ENCODE results near the gene MDN1.

Gene MDN1

DNA sequence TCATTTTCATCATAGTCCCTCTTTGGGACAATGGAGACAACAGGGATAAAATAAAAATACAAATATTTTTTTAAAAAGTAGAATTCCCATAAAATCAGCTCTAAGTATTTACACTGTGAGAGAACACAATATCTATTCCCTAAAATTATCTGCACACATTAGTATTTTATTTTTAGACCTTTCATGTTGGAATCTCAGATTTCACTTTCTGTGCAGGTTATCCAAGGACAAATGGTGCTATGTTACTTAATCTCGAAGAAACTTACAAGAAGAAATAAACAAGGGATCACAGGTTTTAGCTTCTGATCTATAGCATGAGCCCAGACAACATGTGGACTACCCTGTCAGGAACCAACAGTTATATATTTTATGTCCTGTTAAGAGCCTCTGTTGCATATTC is 158.0 kb downstream of the MDN1 start:
- WGBS (ENCODE audit: extremely low coverage, insufficient coverage, insufficient read length) = no CpG with 5 or more reads among the region's 1 CpG
- Histone ChIP-seq H3K9ac (ENCODE audit: low read length) (no peak overlapping the region), H3K36me3 (ENCODE audit: control insufficient read depth in 1 of 2, insufficient read depth in 2 of 2, low read length in 2 of 2) (peaks cover 14 to 27% of the 10 kb centered on the region in 2 experiments), H3K4me3 (ENCODE audit: low read depth, low read length) (no peak overlapping the region), H3K23ac (ENCODE audit: low read length) (no peak overlapping the region), H3K4ac (ENCODE audit: low read depth, low read length) (no peak overlapping the region), H2BK5ac (ENCODE audit: low read depth, low read length, poor library complexity) (no peak overlapping the region), H3K79me2 (ENCODE audit: control insufficient read depth, insufficient read depth, low read length, poor library complexity) (no peaks in the 10 kb centered on the region), H3K79me1 (ENCODE audit: low read length) (no peaks in the 10 kb centered on the region), H3K4me2 (ENCODE audit: low read length) (no peak overlapping the region), H3K18ac (ENCODE audit: low read length) (no peak overlapping the region), H3K4me1 (ENCODE audit: control insufficient read depth in 1 of 2, insufficient read depth in 2 of 2, low read length in 2 of 2) (no peaks in the 10 kb centered on the region), H2BK120ac (ENCODE audit: insufficient read depth, low read length, poor library complexity) (no peak overlapping the region), H4K8ac (ENCODE audit: low read depth, low read length) (no peak overlapping the region), H2BK12ac (ENCODE audit: low read length) (no peak overlapping the region), H3K9me3 (ENCODE audit: insufficient read depth, low read depth, low read length) (no peaks in the 10 kb centered on the region), H3K14ac (ENCODE audit: low read length) (no peak overlapping the region), H4K91ac (ENCODE audit: low read depth, low read length) (no peak overlapping the region), H3K27me3 (ENCODE audit: insufficient read depth, low read length) (no peaks in the 10 kb centered on the region), H2AFZ (ENCODE audit: insufficient read depth, low read length, poor library complexity) (no peak overlapping the region), H4K12ac (ENCODE audit: low read depth, low read length) (no peak overlapping the region), H3K27ac (ENCODE audit: low read depth, low read length) (no peak overlapping the region), H2AK5ac (ENCODE audit: low read length) (no peak overlapping the region)
- DNase-seq = no peak

DNA sequence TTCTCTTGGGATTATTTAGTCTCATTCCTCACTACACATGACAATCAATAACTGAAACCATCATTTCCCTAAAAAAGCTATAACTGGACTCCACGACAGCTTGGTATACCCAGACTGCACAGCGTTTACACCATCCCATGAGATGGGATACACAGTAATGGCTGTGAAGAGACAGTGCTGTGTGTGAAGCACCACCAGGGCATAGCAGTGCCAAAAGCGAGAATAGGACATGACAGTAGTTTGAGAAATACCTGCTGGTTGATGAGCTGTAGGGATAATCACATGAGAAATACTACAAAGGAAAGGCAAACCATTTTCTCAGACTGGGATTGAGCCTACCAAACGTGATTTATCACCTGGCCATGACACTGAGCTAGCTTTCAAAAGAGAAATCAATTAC is 158.6 kb downstream of the MDN1 start:
- DNase-seq = no peak
- Histone ChIP-seq H4K12ac (ENCODE audit: low read depth, low read length) (no peak overlapping the region), H2AFZ (ENCODE audit: insufficient read depth, low read length, poor library complexity) (no peak overlapping the region), H2BK5ac (ENCODE audit: low read depth, low read length, poor library complexity) (no peak overlapping the region), H3K18ac (ENCODE audit: low read length) (no peak overlapping the region), H3K36me3 (ENCODE audit: control insufficient read depth in 1 of 2, insufficient read depth in 2 of 2, low read length in 2 of 2) (peaks cover 16 to 27% of the 10 kb centered on the region in 2 experiments), H3K14ac (ENCODE audit: low read length) (no peak overlapping the region), H3K4ac (ENCODE audit: low read depth, low read length) (no peak overlapping the region), H3K23ac (ENCODE audit: low read length) (no peak overlapping the region), H3K9me3 (ENCODE audit: insufficient read depth, low read depth, low read length) (no peaks in the 10 kb centered on the region), H3K4me2 (ENCODE audit: low read length) (no peak overlapping the region), H4K8ac (ENCODE audit: low read depth, low read length) (no peak overlapping the region), H3K27me3 (ENCODE audit: insufficient read depth, low read length) (no peaks in the 10 kb centered on the region), H3K4me1 (ENCODE audit: control insufficient read depth in 1 of 2, insufficient read depth in 2 of 2, low read length in 2 of 2) (no peaks in the 10 kb centered on the region), H3K79me1 (ENCODE audit: low read length) (no peaks in the 10 kb centered on the region), H3K27ac (ENCODE audit: low read depth, low read length) (no peak overlapping the region), H2BK12ac (ENCODE audit: low read length) (no peak overlapping the region), H4K91ac (ENCODE audit: low read depth, low read length) (no peak overlapping the region), H3K4me3 (ENCODE audit: low read depth, low read length) (no peak overlapping the region), H3K9ac (ENCODE audit: low read length) (no peak overlapping the region), H2BK120ac (ENCODE audit: insufficient read depth, low read length, poor library complexity) (no peak overlapping the region), H2AK5ac (ENCODE audit: low read length) (no peak overlapping the region), H3K79me2 (ENCODE audit: control insufficient read depth, insufficient read depth, low read length, poor library complexity) (no peaks in the 10 kb centered on the region)
- no CpG with 5 or more reads among the region's 4 CpGs for WGBS (ENCODE audit: extremely low coverage, insufficient coverage, insufficient read length)

DNA sequence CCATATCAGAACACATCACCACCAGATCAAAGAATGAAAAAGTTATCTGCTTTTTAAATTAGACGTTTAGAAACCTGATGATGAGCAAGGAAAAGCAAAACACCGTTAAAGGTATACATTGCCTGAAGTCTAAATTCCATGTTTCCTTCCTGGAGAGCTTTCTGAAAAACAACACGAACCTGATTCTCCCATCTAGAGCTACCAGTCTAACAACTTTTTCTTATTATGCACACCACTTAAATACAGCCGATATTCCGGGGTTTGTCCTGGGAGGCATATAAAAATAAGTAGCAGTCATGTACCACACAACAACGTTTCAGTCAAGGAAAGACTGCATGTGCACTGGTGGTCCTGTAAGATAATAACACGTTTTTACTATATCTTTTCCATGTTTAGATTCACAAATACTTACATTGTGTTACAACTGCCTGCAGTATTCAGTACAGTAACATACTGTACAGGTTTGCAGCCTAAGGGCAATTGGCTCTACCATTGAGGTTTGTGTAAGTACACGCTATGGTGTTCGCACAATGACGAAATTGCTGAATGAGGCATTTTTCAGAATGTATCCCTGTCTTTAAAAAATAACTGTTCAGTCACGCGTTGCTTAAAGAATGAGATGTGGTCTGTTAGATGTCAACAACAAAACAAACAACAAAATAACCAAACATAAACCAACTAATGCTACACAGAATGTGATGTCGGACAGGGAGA is 162.0 kb downstream of the MDN1 start:
- Histone ChIP-seq H3K9me3 (ENCODE audit: insufficient read depth, low read depth, low read length) (no peaks in the 10 kb centered on the region), H3K14ac (ENCODE audit: low read length) (no peak overlapping the region), H4K8ac (ENCODE audit: low read depth, low read length) (no peak overlapping the region), H3K9ac (ENCODE audit: low read length) (no peak overlapping the region), H3K79me2 (ENCODE audit: control insufficient read depth, insufficient read depth, low read length, poor library complexity) (no peaks in the 10 kb centered on the region), H3K4me3 (ENCODE audit: low read depth, low read length) (no peak overlapping the region), H3K27me3 (ENCODE audit: insufficient read depth, low read length) (no peaks in the 10 kb centered on the region), H3K18ac (ENCODE audit: low read length) (no peak overlapping the region), H2AK5ac (ENCODE audit: low read length) (no peak overlapping the region), H4K91ac (ENCODE audit: low read depth, low read length) (no peak overlapping the region), H3K4me2 (ENCODE audit: low read length) (no peak overlapping the region), H3K23ac (ENCODE audit: low read length) (no peak overlapping the region), H3K4me1 (ENCODE audit: control insufficient read depth in 1 of 2, insufficient read depth in 2 of 2, low read length in 2 of 2) (peaks cover 0 to 2% of the 10 kb centered on the region in 2 experiments), H4K12ac (ENCODE audit: low read depth, low read length) (no peak overlapping the region), H2BK12ac (ENCODE audit: low read length) (no peak overlapping the region), H3K27ac (ENCODE audit: low read depth, low read length) (no peak overlapping the region), H2AFZ (ENCODE audit: insufficient read depth, low read length, poor library complexity) (no peak overlapping the region), H2BK120ac (ENCODE audit: insufficient read depth, low read length, poor library complexity) (no peak overlapping the region), H3K4ac (ENCODE audit: low read depth, low read length) (no peak overlapping the region), H2BK5ac (ENCODE audit: low read depth, low read length, poor library complexity) (no peak overlapping the region), H3K79me1 (ENCODE audit: low read length) (no peaks in the 10 kb centered on the region), H3K36me3 (ENCODE audit: control insufficient read depth in 1 of 2, insufficient read depth in 2 of 2, low read length in 2 of 2) (peaks cover 12 to 30% of the 10 kb centered on the region in 2 experiments)
- DNase-seq = peak; percentile 81 to 94
- WGBS (ENCODE audit: extremely low coverage, insufficient coverage, insufficient read length) = no CpG with 5 or more reads among the region's 13 CpGs

DNA sequence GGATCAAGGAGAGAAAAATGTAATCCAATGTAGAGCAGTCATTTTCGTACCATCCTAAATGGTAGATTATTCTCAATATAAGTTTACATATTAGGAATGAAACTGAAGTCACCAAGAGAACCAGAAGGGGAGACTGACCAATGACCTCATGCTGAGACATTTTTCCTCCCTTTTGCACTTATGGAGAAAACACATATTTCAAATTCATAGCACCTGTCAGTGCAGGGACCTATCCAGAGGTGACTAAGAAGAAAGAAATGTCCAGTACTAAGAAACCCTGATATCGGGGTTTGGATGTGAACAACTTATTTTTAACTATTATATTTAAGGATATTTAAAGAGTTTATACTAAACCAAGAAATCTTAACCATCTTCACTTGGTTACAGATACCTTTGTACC is 164.5 kb downstream of the MDN1 start:
- H3K4ac ChIP-seq (ENCODE audit: low read depth, low read length) = no peak overlapping the region
- H3K4me2 ChIP-seq (ENCODE audit: low read length) = no peak overlapping the region
- no CpG with 5 or more reads among the region's 2 CpGs for WGBS (ENCODE audit: extremely low coverage, insufficient coverage, insufficient read length)
- peaks cover 13 to 27% of the 10 kb centered on the region in 2 experiments for H3K36me3 ChIP-seq (ENCODE audit: control insufficient read depth in 1 of 2, insufficient read depth in 2 of 2, low read length in 2 of 2)
- DNase-seq = peak; percentile 15 to 73
- H2BK120ac ChIP-seq (ENCODE audit: insufficient read depth, low read length, poor library complexity) = no peak overlapping the region
- H4K12ac ChIP-seq (ENCODE audit: low read depth, low read length) = no peak overlapping the region
- no peak overlapping the region for H3K9ac ChIP-seq (ENCODE audit: low read length)
- no peak overlapping the region for H2BK12ac ChIP-seq (ENCODE audit: low read length)
- H3K23ac ChIP-seq (ENCODE audit: low read length) = no peak overlapping the region
- no peak overlapping the region for H4K8ac ChIP-seq (ENCODE audit: low read depth, low read length)
- H3K14ac ChIP-seq (ENCODE audit: low read length) = no peak overlapping the region
- no peak overlapping the region for H2AFZ ChIP-seq (ENCODE audit: insufficient read depth, low read length, poor library complexity)
- H3K4me3 ChIP-seq (ENCODE audit: low read depth, low read length) = no peak overlapping the region
- H4K91ac ChIP-seq (ENCODE audit: low read depth, low read length) = no peak overlapping the region
- no peaks in the 10 kb centered on the region for H3K27me3 ChIP-seq (ENCODE audit: insufficient read depth, low read length)
- no peaks in the 10 kb centered on the region for H3K79me1 ChIP-seq (ENCODE audit: low read length)
- no peaks in the 10 kb centered on the region for H3K9me3 ChIP-seq (ENCODE audit: insufficient read depth, low read depth, low read length)
- no peak overlapping the region for H2AK5ac ChIP-seq (ENCODE audit: low read length)
- H3K4me1 ChIP-seq (ENCODE audit: control insufficient read depth in 1 of 2, insufficient read depth in 2 of 2, low read length in 2 of 2) = peaks cover 0 to 2% of the 10 kb centered on the region in 2 experiments
- no peak overlapping the region for H3K27ac ChIP-seq (ENCODE audit: low read depth, low read length)
- no peak overlapping the region for H3K18ac ChIP-seq (ENCODE audit: low read length)
- H2BK5ac ChIP-seq (ENCODE audit: low read depth, low read length, poor library complexity) = no peak overlapping the region
- no peaks in the 10 kb centered on the region for H3K79me2 ChIP-seq (ENCODE audit: control insufficient read depth, insufficient read depth, low read length, poor library complexity)

Measured in trophoblast cell (in vitro differentiated cells and primary cell).